ENCODE measurements around the gene CASQ1.
A peak's percentile ranks its signal among the peaks of the same experiment; 100 is the strongest.

CASQ1 gene

GRCh38 chr1:160189649-160190625 lies at the start of gene CASQ1:
TSS of gene CASQ1 (plus strand) at chr1:160190575. CDS start at chr1:160190752, 177 bp downstream.
- no peak for DNase-seq (ENCODE audit: low read depth)

GRCh38 chr1:160143695-160144094 lies 46.7 kb upstream of the CASQ1 start:
- DNase-seq (ENCODE audit: low read depth): no peak

- no peak for DNase-seq (ENCODE audit: low read depth)
These were observed 45.5 kb upstream of the CASQ1 start for GRCh38 chr1:160144921-160145320.

GRCh38 chr1:160146107-160146506 lies 44.3 kb upstream of the CASQ1 start:
- no peak for DNase-seq (ENCODE audit: low read depth)

- no peak for DNase-seq (ENCODE audit: low read depth)
These were observed 42.3 kb upstream of the CASQ1 start for GRCh38 chr1:160148121-160148520.

GRCh38 chr1:160149233-160149632 lies 41.1 kb upstream of the CASQ1 start:
- DNase-seq (ENCODE audit: low read depth): no peak

GRCh38 chr1:160149716-160150115 lies 40.7 kb upstream of the CASQ1 start:
- peak; percentile 9 for DNase-seq (ENCODE audit: low read depth)

- DNase-seq (ENCODE audit: low read depth): no peak
These were observed 39.1 kb upstream of the CASQ1 start, which contains the start of gene ATP1A4 for GRCh38 chr1:160151303-160151702. TSS of gene ATP1A4 (plus strand) at chr1:160151603. CDS start at chr1:160152041, 438 bp downstream.

GRCh38 chr1:160154790-160155189 lies 35.6 kb upstream of the CASQ1 start:
- DNase-seq (ENCODE audit: low read depth): no peak

GRCh38 chr1:160156361-160156760 lies 34.0 kb upstream of the CASQ1 start:
- DNase-seq (ENCODE audit: low read depth): no peak

- DNase-seq (ENCODE audit: low read depth): no peak
These were observed 33.2 kb upstream of the CASQ1 start for GRCh38 chr1:160157174-160157573.

GRCh38 chr1:160158031-160158430 lies 32.3 kb upstream of the CASQ1 start:
- DNase-seq (ENCODE audit: low read depth): no peak

GRCh38 chr1:160158534-160158933 lies 31.8 kb upstream of the CASQ1 start:
- DNase-seq (ENCODE audit: low read depth): no peak

GRCh38 chr1:160159846-160160245 lies 30.5 kb upstream of the CASQ1 start:
- no peak for DNase-seq (ENCODE audit: low read depth)

GRCh38 chr1:160161965-160162705 lies 28.2 kb upstream of the CASQ1 start:
- DNase-seq (ENCODE audit: low read depth): peak; percentile 15

- DNase-seq (ENCODE audit: low read depth): no peak
These were observed 27.4 kb upstream of the CASQ1 start for GRCh38 chr1:160162931-160163330.

GRCh38 chr1:160163615-160164014 lies 26.8 kb upstream of the CASQ1 start:
- no peak for DNase-seq (ENCODE audit: low read depth)

- DNase-seq (ENCODE audit: low read depth): no peak
These were observed 26.3 kb upstream of the CASQ1 start for GRCh38 chr1:160164121-160164520.

- no peak for DNase-seq (ENCODE audit: low read depth)
These were observed 24.1 kb upstream of the CASQ1 start for GRCh38 chr1:160166166-160166868.

GRCh38 chr1:160167056-160167455 lies 23.3 kb upstream of the CASQ1 start:
- no peak for DNase-seq (ENCODE audit: low read depth)

GRCh38 chr1:160167580-160167979 lies 22.8 kb upstream of the CASQ1 start:
- DNase-seq (ENCODE audit: low read depth): no peak

- DNase-seq (ENCODE audit: low read depth): no peak
These were observed 22.4 kb upstream of the CASQ1 start for GRCh38 chr1:160168016-160168415.
